ENCODE measurements around the gene C12orf60.
"Not testable (repeated sequence)": the region's sequence is repeated elsewhere in the genome, so short reads cannot be mapped to it uniquely, and the experiment has no call there.

DNA sequence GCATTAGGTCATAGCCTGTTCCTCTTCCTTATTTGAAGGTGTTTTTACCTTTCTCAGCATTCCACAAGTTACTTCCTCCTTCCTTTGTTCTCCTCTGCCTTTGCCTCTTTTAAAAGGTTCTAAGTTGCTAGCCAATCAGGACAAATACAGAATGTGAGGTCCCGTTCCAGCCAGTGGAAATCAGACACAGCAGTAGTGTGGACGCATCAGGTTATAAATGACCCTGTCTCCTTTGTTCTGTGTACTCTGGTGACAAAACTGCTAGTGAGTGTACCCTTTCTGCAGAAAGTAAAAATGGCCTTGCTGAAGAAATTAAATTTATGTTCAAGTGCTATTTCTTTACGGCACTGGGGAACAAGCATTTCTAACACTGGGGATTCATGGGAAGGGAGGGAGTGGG lies 37.5 kb upstream of the C12orf60 start:
- TF ChIP-seq CTCF (IDR thresholded peaks at IDR 0.05; ENCODE audit: insufficient read depth, low read depth, low read length); EZH2 (IDR thresholded peaks at IDR 0.05; ENCODE audit: insufficient read depth, low read length): not testable (repeated sequence)

Measured in astrocyte (in vitro differentiated cells and primary cell).